HepG2 (cell line): ENCODE results near the gene NTM. TPM values are rescaled to one million over a fixed set of nuclear protein-coding genes. Genes with fewer than 3 reads are reported as not detected.

Experiments used
- CHD4 ChIP-seq: fragments of 200-600 bp; sonication (generic); IDR thresholded peaks from 2 replicates; pipeline ENCODE4 v1.7.0; 2017; ENCODE audit warnings: mild to moderate bottlenecking, low read length, borderline replicate concordance
- DNMT1 ChIP-seq: sonication (generic); formaldehyde crosslinking; IDR thresholded peaks from 2 replicates; pipeline ENCODE4 v1.5.1; 2020; ENCODE audit warnings: mild to moderate bottlenecking, missing genetic modification reagents
- SRSF4 ChIP-seq: fragments of 200-400 bp; formaldehyde crosslinking; IDR thresholded peaks from one replicate; pipeline ENCODE4 v1.6.1; 2018; ENCODE audit warnings: mild to moderate bottlenecking, low read depth, low read length, moderate library complexity; ENCODE audit not compliant: poor library complexity, severe bottlenecking
- SYNCRIP ChIP-seq: fragments of 200-400 bp; formaldehyde crosslinking; IDR thresholded peaks from 2 replicates; pipeline ENCODE4 v1.6.1; 2018; ENCODE audit warnings: mild to moderate bottlenecking, low read depth, low read length; ENCODE audit not compliant: insufficient read depth
- TEAD3 ChIP-seq: optimal IDR thresholded peaks from 2 replicates; pipeline ENCODE3; 2016; ENCODE audit warnings: borderline replicate concordance
- TRIM24 ChIP-seq: sonication (generic); formaldehyde crosslinking; IDR thresholded peaks from 2 replicates; pipeline ENCODE4 v1.8.0; 2022; ENCODE audit warnings: mild to moderate bottlenecking, missing genetic modification reagents
- ZNF20 ChIP-seq: sonication (generic); formaldehyde crosslinking; IDR thresholded peaks from 2 replicates; pipeline ENCODE4 v1.4.0; 2020; ENCODE audit warnings: mild to moderate bottlenecking, moderate library complexity, missing genetic modification reagents
- ZNF678 ChIP-seq: sonication (generic); formaldehyde crosslinking; IDR thresholded peaks from 2 replicates; pipeline ENCODE4 v1.4.0; 2020; ENCODE audit warnings: mild to moderate bottlenecking, missing genetic modification reagents
- ZZZ3 ChIP-seq: sonication (generic); formaldehyde crosslinking; IDR thresholded peaks from 2 replicates; pipeline ENCODE4 v1.4.0; 2020; ENCODE audit warnings: missing genetic modification reagents, mild to moderate bottlenecking, borderline replicate concordance
- polyA plus RNA-seq, 8 experiments: library from polyadenylated mRNA; depleted of rRNA in 3 of 8; stranded (reverse) in 7 of 8; unstranded in 1 of 8; fragments of >200 nt; fragmentation: Illumina TruSeq in 4 of 8; extraction: Trizol in 4 of 8; gene quantifications; 2 replicates each; pipeline versions ENCODE4 v1.2.1 to v1.2.3, GENCODE V29; 2011 to 2016; ENCODE audit warnings: low read depth in 4 of 8, missing spikeins in 1 of 8, mixed read lengths in 1 of 8; ENCODE audit not compliant: insufficient read depth in 1 of 8
- total RNA-seq, 5 experiments: library from RNA; depleted of rRNA; stranded (reverse); fragments of >200 nt; fragmentation: Illumina TruSeq; extraction: Trizol; gene quantifications; 2 replicates each; pipeline ENCODE4 v1.2.3, GENCODE V29; 2016; ENCODE audit warnings: low read depth in 1 of 5
- TF ChIP-seq, protein P1 (sequence below): sonication (generic); formaldehyde crosslinking; IDR thresholded peaks from 2 replicates; pipeline ENCODE4 v1.4.0; 2020; ENCODE audit warnings: missing genetic modification reagents
- TF ChIP-seq, protein P2 (sequence below): sonication (generic); formaldehyde crosslinking; IDR thresholded peaks from 2 replicates; pipeline ENCODE4 v1.4.0; 2020; ENCODE audit warnings: missing genetic modification reagents

Gene NTM
- total and polyA plus RNA-seq, 2 of the 13 experiments (the other 11 are each of a cell fraction or from before 2014, with no cell fraction given) = not detected

DNA sequence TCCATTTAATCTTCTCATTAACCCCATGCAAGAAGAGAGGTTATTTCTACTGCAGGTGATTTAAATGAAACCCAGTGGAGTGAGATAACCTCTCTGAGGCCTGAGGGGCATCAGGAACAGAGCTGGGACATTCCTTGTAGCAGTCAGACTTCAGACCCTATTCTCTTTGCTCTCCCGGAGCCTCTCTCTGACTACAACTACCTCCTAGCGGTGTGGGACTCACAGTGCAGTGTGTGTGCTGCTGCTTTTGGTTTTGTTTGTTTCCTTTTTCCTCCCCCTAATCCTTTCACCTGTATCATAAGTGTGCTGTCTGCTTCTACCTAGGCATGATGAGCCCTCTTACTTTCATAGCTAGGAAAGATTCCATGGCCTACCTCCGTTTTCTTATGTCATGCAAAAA lies 769.6 kb downstream of the NTM start (continued):
- TF ChIP-seq SRSF4 = no peak
- no peak for TF ChIP-seq SYNCRIP
- no peak for TF ChIP-seq ZNF678
- no peak for TF ChIP-seq ZZZ3 (CRISPR knock-in tag)
- TF ChIP-seq DNMT1 (CRISPR knock-in tag) = no peak
- TF ChIP-seq TRIM24 (CRISPR knock-in tag) = no peak
- TF ChIP-seq, protein P1, sequence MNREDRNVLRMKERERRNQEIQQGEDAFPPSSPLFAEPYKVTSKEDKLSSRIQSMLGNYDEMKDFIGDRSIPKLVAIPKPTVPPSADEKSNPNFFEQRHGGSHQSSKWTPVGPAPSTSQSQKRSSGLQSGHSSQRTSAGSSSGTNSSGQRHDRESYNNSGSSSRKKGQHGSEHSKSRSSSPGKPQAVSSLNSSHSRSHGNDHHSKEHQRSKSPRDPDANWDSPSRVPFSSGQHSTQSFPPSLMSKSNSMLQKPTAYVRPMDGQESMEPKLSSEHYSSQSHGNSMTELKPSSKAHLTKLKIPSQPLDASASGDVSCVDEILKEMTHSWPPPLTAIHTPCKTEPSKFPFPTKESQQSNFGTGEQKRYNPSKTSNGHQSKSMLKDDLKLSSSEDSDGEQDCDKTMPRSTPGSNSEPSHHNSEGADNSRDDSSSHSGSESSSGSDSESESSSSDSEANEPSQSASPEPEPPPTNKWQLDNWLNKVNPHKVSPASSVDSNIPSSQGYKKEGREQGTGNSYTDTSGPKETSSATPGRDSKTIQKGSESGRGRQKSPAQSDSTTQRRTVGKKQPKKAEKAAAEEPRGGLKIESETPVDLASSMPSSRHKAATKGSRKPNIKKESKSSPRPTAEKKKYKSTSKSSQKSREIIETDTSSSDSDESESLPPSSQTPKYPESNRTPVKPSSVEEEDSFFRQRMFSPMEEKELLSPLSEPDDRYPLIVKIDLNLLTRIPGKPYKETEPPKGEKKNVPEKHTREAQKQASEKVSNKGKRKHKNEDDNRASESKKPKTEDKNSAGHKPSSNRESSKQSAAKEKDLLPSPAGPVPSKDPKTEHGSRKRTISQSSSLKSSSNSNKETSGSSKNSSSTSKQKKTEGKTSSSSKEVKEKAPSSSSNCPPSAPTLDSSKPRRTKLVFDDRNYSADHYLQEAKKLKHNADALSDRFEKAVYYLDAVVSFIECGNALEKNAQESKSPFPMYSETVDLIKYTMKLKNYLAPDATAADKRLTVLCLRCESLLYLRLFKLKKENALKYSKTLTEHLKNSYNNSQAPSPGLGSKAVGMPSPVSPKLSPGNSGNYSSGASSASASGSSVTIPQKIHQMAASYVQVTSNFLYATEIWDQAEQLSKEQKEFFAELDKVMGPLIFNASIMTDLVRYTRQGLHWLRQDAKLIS (CRISPR knock-in tag) = no peak
- TF ChIP-seq CHD4 = no peak
- no peak for TF ChIP-seq ZNF20
- TF ChIP-seq, protein P2, sequence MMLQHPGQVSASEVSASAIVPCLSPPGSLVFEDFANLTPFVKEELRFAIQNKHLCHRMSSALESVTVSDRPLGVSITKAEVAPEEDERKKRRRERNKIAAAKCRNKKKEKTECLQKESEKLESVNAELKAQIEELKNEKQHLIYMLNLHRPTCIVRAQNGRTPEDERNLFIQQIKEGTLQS (CRISPR knock-in tag) = no peak
- no peak for TF ChIP-seq TEAD3 (CRISPR knock-in tag)
